ENCODE data around the gene CMA1.

Gene CMA1

DNA sequence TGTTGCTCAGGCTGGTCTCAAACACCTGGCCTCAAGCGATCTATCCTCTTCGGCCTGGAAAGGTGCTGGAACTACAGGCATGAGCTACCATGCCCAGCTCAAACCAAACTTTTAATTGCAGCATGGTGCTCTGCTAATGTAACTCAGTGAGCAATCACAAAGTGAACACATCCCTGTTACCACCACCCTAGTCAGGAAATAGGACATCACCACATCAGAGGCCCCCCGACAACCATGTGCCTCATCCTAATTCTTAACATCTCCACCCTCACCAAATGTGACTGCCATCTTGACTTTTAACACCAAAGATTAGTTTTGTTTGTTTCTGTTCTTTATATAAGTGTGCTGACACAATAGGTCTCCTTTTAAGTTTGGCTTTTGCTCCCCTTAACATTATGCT lies 42.7 kb downstream of the CMA1 start:
- DNase-seq, result no peak

GRCh38 chr14:24463884-24464785 lies 43.9 kb downstream of the CMA1 start:
- no peak for DNase-seq

- no peak for DNase-seq
Observed at GRCh38 chr14:24463017-24463883, 44.8 kb downstream of the CMA1 start.

GRCh38 chr14:24461336-24461735 lies 46.7 kb downstream of the CMA1 start:
- DNase-seq, result no peak

GRCh38 chr14:24459331-24459730 lies 48.7 kb downstream of the CMA1 start:
- no peak for DNase-seq

DNA sequence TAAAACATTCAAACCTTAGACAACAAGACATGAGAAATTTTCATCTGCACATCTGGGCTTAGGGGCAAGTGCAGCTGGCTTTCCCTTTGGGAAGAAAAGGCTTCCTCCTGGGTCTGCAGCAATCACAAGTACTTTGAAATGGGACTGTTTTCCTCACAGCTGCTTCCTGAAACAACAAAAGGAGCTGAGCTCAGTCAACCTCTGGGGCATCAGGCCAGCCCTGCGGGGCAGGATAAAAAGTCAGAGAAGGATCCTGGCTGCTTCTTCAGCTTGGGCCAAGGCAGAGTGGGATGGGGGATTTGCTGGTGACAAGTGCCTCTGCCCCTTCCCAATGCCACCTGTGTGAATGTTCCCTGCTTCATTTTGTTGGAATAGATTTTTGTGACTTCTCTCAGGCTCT lies 49.3 kb downstream of the CMA1 start:
- DNase-seq, result no peak

GRCh38 chr14:24456980-24457379 lies 51.1 kb downstream of the CMA1 start:
- no peak for DNase-seq

Data from activated CD4-positive, alpha-beta T cell treated with anti-CD3 and anti-CD28 coated beads for 4 hours (primary cell).